ELF-1 (cell line): ENCODE results near the gene MGLL.
"Not testable (repeated sequence)": the region's sequence is repeated elsewhere in the genome, so short reads cannot be mapped to it uniquely, and the experiment has no call there.

Source experiments
- DNase-seq: peaks from one replicate; pipeline ENCODE4 v3.0.0-alpha.2; 2016; ENCODE audit warnings: low read depth, low spot score

The MGLL gene

DNA sequence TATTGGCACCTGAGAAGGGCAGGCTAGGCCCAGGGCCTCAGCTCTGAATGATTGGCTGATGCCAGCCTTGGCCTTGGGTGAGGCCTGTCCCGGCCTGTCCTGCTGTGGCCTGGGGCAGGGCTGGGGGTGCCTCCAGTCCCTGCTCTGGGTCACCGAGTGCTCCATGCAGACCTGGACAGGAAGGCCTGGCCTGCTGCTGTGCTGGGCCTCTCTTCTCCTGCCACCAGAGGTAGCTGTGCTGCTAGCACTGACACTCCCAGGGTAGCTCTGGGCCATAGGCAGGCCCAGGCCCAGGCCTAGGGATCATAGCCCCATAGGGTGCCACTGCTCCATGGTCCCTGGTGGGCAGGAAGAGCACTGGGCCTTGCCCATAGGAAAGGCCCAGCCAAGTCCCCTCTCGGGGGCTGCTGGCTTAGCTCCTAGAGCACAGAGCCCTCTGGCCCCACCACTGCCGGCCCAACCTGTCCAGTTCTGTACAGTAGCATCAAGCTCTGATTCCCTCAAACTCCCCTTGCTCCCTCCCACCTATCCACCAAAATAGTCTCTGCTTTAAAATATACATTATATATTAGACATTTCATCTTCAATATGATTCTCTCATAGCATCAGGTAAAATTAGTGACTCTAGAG, 131.4 kb downstream of the MGLL start:
- peak; percentile 84 for DNase-seq

- DNase-seq: peak; percentile 84
Observed at GRCh38 chr3:127690106-127690505, 132.2 kb downstream of the MGLL start.

GRCh38 chr3:127689266-127689860, 133.0 kb downstream of the MGLL start:
- DNase-seq: no peak

DNA sequence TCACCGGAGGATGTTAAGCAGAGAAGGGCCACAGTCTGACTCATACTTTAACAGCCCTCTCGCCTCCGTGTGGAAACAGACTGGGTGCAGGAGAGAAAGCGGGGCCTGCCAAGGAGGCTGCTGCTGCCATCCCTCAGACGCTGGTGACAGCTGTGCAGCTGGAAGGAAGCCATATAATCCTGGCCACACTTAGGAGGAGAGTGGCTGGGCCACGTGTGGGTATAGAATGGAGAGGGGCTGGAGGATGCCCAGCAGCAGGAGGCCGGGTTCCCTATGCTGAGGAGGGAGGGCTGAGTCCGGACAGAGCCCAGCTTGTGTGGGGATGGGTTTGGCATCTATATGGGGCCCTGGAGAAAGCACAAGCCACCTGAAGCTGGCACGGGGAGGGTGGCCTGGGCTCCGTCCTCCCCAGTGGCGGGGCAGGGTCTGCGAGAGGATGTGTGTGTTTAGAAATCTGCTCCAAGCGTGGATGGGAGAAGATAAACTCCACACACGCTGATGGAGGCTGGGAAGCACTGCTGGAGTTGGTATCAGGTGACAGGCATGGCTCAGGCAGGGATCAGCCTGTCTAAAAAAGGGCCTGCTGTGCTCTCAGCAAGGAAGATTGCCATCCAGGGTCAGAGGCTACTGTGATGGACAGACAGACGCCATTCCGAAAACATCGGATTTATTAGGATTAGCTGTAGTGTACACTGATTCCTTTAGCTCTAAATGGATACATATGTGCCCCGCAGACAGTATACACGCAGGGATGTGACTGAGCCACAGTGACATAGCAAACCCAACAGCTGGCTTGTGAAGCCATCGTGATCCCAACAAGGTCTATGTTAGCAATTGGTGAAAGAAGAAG, 133.7 kb downstream of the MGLL start:
- peak; percentile 37 for DNase-seq

DNA sequence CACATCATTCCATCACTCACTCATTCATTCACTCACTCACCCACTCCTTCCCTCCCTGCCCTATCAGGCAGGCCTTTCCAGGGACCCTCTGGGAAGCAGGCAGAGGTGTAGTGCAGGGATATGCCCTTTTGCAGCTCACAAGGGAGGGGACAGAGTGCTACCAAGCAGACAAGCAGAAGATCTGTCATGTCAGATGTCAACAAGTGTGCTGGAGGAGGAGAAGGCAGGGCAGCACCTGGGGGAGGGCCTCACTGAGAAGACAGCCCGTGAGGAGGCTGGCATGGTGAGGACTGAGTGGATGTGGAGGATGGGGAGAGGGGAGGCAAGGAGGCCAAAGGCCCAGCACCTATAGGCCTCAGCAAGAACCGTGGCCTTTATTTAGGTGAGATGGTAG, 134.3 kb downstream of the MGLL start:
- DNase-seq: no peak

GRCh38 chr3:127687228-127687737, 135.0 kb downstream of the MGLL start:
- DNase-seq: no peak

DNA sequence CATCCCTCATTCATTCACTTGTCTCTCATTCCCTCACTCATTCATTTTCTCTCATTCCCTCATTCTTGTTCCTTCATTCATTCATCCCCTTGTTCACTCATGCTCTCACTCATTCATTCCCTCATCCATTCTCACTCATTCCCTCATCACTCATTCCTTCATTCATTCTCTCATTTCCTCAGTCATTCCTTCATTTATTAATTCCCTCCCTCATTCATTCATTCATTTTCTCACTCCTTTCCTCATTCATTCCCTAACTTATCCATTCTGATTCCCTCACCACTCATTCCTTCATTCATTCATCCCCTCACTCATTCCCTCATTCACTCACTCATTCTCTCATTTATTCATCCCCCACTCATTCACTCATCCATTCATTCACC, 135.8 kb downstream of the MGLL start:
- no peak for DNase-seq

DNA sequence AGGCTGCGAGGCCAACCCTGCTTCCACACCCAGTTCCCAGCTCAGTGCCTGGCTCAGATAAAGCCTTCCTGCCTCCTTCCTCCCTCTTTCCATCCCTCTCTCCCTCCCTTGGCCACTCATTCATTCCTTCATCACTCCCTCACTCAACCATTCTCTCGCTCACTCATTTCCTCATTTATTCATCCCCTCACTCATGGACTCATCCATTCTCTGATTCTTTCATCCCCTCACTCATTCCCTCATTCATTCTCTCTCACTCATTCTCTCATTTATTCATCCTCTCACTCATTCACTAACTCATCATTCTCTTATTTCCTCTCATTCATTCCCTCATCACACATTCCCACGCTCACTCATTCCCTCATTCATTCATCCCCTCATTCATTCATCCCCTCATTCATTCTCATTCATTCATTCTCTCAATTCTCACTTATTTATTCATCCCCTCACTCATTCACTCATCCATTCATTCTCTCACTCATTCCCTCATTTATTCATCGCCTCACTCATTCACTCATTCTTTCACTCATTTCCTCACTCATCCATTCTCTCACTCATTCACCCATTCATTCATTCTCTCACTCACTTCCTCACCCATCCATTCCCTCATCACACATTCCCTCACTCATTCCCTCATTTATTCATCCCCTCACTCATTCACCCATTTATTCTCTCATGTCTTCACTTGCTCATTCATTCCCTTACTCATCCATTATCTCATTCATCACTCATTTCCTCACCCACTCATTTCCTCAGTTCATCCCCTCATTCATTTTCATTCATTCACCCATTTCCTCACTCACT, 136.4 kb downstream of the MGLL start:
- no peak for DNase-seq

- no peak for DNase-seq
Observed at GRCh38 chr3:127684871-127685707, 137.2 kb downstream of the MGLL start.

DNA sequence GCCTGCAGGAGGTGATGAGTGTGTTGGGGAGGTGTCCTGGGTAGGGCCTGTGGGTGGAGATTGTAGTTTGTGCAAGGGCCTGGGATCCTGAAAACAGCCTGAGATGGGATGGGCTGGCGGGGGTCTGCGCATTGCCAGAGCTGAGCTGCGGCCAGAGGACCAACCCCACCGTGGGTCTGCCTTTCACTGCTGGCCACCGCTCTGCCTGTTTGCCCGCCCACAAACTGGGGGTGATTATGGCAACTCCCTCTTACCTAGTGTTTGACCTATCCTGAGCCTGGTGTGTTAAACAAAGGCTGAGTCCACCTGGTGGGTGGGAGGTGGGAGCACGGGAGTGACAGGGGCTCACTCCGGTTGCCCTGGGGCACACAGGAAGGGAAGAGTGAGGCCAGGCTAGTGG, 139.8 kb downstream of the MGLL start:
- peak; percentile 64 for DNase-seq

GRCh38 chr3:127682175-127682554, 140.2 kb downstream of the MGLL start:
- not testable (repeated sequence) for DNase-seq

GRCh38 chr3:127680798-127681221, 141.5 kb downstream of the MGLL start:
- DNase-seq: peak; percentile 0

GRCh38 chr3:127680146-127680661, 142.1 kb downstream of the MGLL start:
- DNase-seq: peak; percentile 0

DNA sequence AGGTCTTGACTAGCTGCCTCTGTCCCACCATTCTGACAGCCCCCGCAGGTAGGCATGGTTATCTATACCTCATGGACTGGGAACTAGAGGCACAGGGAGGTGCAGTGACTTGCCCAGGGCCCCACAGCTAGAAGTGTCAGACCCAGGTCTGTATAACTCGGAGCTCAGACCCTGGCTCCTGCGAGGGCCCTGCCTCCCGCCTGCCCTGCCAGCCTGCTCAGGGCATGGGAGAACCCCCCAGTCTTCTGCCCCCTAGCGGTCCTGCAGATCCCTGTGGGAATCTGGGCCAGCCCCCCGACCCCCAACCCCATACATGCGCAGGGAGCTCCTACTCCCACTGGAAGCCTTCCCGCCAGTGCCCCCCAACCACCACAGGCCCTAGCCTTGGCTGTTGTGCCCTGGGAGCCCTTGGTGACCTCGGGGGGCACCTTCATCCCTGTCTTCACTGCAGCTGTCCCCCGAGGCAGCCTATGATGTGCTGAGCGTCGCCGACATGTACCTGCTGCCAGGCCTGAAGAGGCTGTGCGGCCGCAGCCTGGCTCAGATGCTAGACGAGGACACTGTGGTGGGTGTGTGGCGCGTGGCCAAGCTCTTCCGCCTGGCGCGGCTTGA, 142.7 kb downstream of the MGLL start:
- DNase-seq: no peak

DNA sequence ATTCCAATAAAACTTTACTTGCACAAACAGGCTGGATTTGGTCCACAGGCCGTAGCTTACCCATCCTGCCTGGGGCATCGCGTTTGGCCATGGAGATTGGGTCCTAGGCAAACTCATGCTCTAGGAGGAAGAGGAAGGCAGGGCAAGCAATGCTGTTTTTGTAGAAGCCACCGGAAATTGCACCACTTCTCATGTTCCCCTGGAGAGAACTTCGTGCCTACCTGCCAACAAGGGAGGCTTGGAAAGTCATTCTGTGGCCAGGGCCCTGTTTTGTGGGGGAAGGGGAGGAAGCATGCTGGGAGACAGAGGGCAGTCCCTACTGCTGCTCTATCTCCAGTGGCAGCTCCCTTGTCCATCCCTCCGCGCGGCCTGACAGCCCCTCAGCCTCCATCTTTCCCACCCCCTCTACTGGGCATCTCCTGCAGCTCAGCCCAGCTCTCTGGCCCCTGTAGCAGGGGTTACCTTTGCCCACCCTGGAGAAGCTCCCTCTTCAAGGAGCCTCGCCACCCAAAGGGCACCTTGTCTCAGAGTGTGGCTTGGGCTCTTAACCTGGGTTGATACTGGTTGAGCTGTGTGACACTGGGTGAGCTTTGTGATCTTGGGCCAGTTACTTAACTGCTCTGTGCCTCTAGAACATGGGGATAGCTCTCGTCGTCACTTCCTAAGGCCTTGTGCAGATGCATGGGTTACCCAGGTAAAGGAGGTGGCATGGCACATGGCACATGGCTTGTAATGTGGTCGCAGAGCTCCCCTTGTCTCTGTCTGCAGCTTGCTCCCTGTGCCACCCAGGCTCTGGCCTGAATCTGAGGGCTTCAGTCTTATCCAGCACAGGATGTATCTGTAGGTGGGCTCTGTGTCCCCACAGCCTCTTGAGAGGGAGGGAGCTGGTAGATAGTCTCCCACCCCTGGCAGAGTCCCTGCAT, 143.4 kb downstream of the MGLL start:
- DNase-seq: no peak

GRCh38 chr3:127678315-127678599, 144.1 kb downstream of the MGLL start:
- DNase-seq: no peak

GRCh38 chr3:127677541-127678314, 144.6 kb downstream of the MGLL start:
- DNase-seq: no peak

DNA sequence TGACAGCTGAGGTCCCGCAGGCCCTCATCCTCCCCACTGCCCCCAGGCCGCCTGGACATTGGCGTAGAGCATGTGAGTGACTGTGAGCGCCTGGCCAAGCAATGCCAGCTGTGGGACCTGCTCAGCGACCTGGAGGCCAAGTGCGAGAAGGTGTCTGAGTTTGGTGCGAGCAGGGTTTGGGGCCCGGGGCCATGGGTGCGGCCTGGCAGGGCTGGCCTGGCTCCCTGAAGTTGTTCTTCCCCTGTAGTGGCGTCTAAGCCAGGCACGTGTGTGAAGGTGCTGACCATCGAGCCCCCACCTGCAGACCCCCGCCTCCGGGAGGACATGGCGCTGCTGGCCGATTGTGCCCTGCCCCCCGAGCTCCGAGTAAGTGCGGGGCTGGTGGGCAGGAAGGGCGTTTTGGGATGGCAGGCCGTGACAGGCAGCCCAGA, 145.4 kb downstream of the MGLL start:
- no peak for DNase-seq

DNA sequence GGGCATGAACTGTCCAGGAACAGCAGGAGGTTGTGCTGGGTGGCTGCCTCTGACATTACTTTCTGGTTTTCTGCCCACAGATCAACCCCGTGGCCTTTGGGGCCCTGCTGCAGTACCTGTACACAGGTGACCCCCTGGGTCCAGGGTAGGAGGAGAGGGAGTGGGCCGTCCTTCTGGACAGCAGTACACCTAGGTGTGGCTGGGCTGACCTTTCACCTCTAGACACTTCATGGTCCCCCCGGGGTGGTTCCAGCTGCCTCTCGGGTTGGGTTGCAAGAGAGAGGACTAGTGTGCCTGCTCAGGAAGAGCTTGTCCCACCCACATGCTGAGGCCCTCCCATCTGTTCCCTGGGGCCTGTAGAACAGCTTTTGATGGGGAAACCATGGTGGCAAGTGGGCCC, 145.9 kb downstream of the MGLL start:
- no peak for DNase-seq
